ENCODE results near the gene HABP4.
"Not testable (repeated sequence)": the region's sequence is repeated elsewhere in the genome, so short reads cannot be mapped to it uniquely, and the experiment has no call there.

GRCh38 chr9:96503374-96503748 lies 53.4 kb downstream of the HABP4 start:
- not testable (repeated sequence) for TF ChIP-seq POLR2AphosphoS5 (IDR thresholded peaks at IDR 0.05); CTCF (IDR thresholded peaks at IDR 0.05 in 8 of 11, conservative IDR thresholded peaks at IDR 0.05 in 3 of 11); POLR2A (IDR thresholded peaks at IDR 0.05)

Data from spleen (tissue), 7 donors.